ENCODE results near the gene FOXR2. TPM values are rescaled to one million over a fixed set of nuclear protein-coding genes. Genes with fewer than 3 reads are reported as not detected.

FOXR2 gene
- total RNA-seq, 1 donor from 2014 or later: not detected

- Histone ChIP-seq H3K79me2 (ENCODE audit: low read depth) (no peaks in the 10 kb centered on the region), H3K4me2 (no peak overlapping the region), H3K27me3 (no peaks in the 10 kb centered on the region), H2AFZ (replicated peaks) (no peak overlapping the region), H4K20me1 (ENCODE audit: low read depth) (no peaks in the 10 kb centered on the region), H3K9ac (no peak overlapping the region), H3K36me3 (no peaks in the 10 kb centered on the region), H3F3A (ENCODE audit: low read depth) (no peaks in the 10 kb centered on the region), H3K9me3 (ENCODE audit: low read depth) (peaks cover 6% of the 10 kb centered on the region), H3K4me1 (no peaks in the 10 kb centered on the region), H3K27ac (no peak overlapping the region), H3K4me3 (no peak overlapping the region)
- H3K27me3 Mint-ChIP-seq (ENCODE audit: insufficient read depth, low read depth): peaks cover 4% of the 10 kb centered on the region
- H3K4me1 Mint-ChIP-seq: no peaks in the 10 kb centered on the region
- H3K27ac Mint-ChIP-seq: no peak overlapping the region
- TF ChIP-seq CTCF (IDR thresholded peaks at IDR 0.05) (no peak), EZH2phosphoT487 (IDR thresholded peaks at IDR 0.05) (no peak), EZH2 (IDR thresholded peaks at IDR 0.05) (no peak)
- H3K36me3 Mint-ChIP-seq: no peaks in the 10 kb centered on the region
- H3K9me3 Mint-ChIP-seq: no peaks in the 10 kb centered on the region
- DNase-seq (ENCODE audit: low spot score): no peak
- no peak overlapping the region for H3K4me3 Mint-ChIP-seq
Measured at GRCh38 chrX:55619547-55619946, 3.7 kb upstream of the FOXR2 start.

GRCh38 chrX:55624403-55624802 is 1.2 kb downstream of the FOXR2 start:
- Mint-ChIP-seq H3K9me3 (no peaks in the 10 kb centered on the region), H3K4me3 (no peak overlapping the region)

GRCh38 chrX:55636109-55636508 is 12.9 kb downstream of the FOXR2 start:
- Mint-ChIP-seq H3K9me3 (peaks cover 3% of the 10 kb centered on the region), H3K36me3 (no peaks in the 10 kb centered on the region), H3K4me3 (no peak overlapping the region), H3K27ac (no peak overlapping the region), H3K27me3 (ENCODE audit: insufficient read depth, low read depth) (no peaks in the 10 kb centered on the region), H3K4me1 (no peaks in the 10 kb centered on the region)
- Histone ChIP-seq H3K4me1 (no peaks in the 10 kb centered on the region), H3K4me3 (no peak overlapping the region), H3K9ac (no peak overlapping the region), H3K36me3 (no peaks in the 10 kb centered on the region), H2AFZ (replicated peaks) (no peak overlapping the region), H3K27ac (no peak overlapping the region), H3K9me3 (ENCODE audit: low read depth) (peaks cover 38% of the 10 kb centered on the region), H3F3A (ENCODE audit: low read depth) (no peaks in the 10 kb centered on the region), H3K79me2 (ENCODE audit: low read depth) (no peaks in the 10 kb centered on the region), H3K27me3 (no peaks in the 10 kb centered on the region), H3K4me2 (no peak overlapping the region), H4K20me1 (ENCODE audit: low read depth) (no peaks in the 10 kb centered on the region)
- no peak for DNase-seq (ENCODE audit: low spot score)
- TF ChIP-seq CTCF (IDR thresholded peaks at IDR 0.05) (no peak), EZH2phosphoT487 (IDR thresholded peaks at IDR 0.05) (no peak), EZH2 (IDR thresholded peaks at IDR 0.05) (no peak)

More at GRCh38 chrX:55624403-55624802, 1.2 kb downstream of the FOXR2 start:
- Histone ChIP-seq H4K20me1 (ENCODE audit: low read depth) (no peaks in the 10 kb centered on the region), H3K4me1 (no peaks in the 10 kb centered on the region), H3K4me3 (no peak overlapping the region), H2AFZ (replicated peaks) (no peak overlapping the region), H3F3A (ENCODE audit: low read depth) (no peaks in the 10 kb centered on the region), H3K9me3 (ENCODE audit: low read depth) (peaks cover 12% of the 10 kb centered on the region), H3K4me2 (no peak overlapping the region), H3K36me3 (no peaks in the 10 kb centered on the region), H3K27ac (no peak overlapping the region), H3K9ac (no peak overlapping the region), H3K79me2 (ENCODE audit: low read depth) (no peaks in the 10 kb centered on the region), H3K27me3 (no peaks in the 10 kb centered on the region)
- Mint-ChIP-seq H3K4me1 (no peaks in the 10 kb centered on the region), H3K27me3 (ENCODE audit: insufficient read depth, low read depth) (no peaks in the 10 kb centered on the region), H3K36me3 (no peaks in the 10 kb centered on the region), H3K27ac (no peak overlapping the region)
- no peak for TF ChIP-seq CTCF (IDR thresholded peaks at IDR 0.05)
- TF ChIP-seq EZH2 (IDR thresholded peaks at IDR 0.05): no peak
- TF ChIP-seq EZH2phosphoT487 (IDR thresholded peaks at IDR 0.05): no peak
- DNase-seq (ENCODE audit: low spot score): no peak

Data from neural progenitor cell (in vitro differentiated cells).